IPS-18a (cell line): Measurements from ENCODE around the gene ZCCHC9.
"Not testable (repeated sequence)": the region's sequence is repeated elsewhere in the genome, so short reads cannot be mapped to it uniquely, and the experiment has no call there.

Experiments
- H3K27ac ChIP-seq: one replicate; pipeline ENCODE4 v1.5.1; 2013; ENCODE audit warnings: low read length
- H3K27me3 ChIP-seq: one replicate; pipeline ENCODE4 v1.6.1; 2013; ENCODE audit warnings: mild to moderate bottlenecking, low read length; ENCODE audit not compliant: control insufficient read depth, insufficient read depth
- H3K36me3 ChIP-seq: one replicate; pipeline ENCODE4 v1.6.1; 2013; ENCODE audit warnings: low read depth, low read length; ENCODE audit not compliant: control insufficient read depth
- H3K4me1 ChIP-seq: one replicate; pipeline ENCODE4 v1.6.1; 2013; ENCODE audit warnings: low read depth, low read length; ENCODE audit not compliant: control insufficient read depth
- H3K4me3 ChIP-seq: one replicate; pipeline ENCODE4 v1.5.1; 2013; ENCODE audit warnings: low read length
- H3K9ac ChIP-seq: one replicate; pipeline ENCODE4 v1.6.1; 2013; ENCODE audit warnings: mild to moderate bottlenecking, low read length, moderate library complexity
- H3K9me3 ChIP-seq: one replicate; pipeline ENCODE4 v1.6.1; 2013; ENCODE audit warnings: low read depth, low read length; ENCODE audit not compliant: control insufficient read depth

ZCCHC9 gene

GRCh38 chr5:81337803-81338202 lies 36.4 kb downstream of the ZCCHC9 start:
- Histone ChIP-seq H3K27me3 (no peaks in the 10 kb centered on the region), H3K4me1 (no peaks in the 10 kb centered on the region), H3K9ac (no peak overlapping the region), H3K9me3 (no peaks in the 10 kb centered on the region), H3K4me3 (no peak overlapping the region), H3K27ac (no peak overlapping the region), H3K36me3 (no peaks in the 10 kb centered on the region)

GRCh38 chr5:81338213-81338612 lies 36.8 kb downstream of the ZCCHC9 start:
- not testable (repeated sequence) for H3K27me3 ChIP-seq, H3K36me3 ChIP-seq, H3K9ac ChIP-seq, H3K27ac ChIP-seq, H3K4me3 ChIP-seq, H3K4me1 ChIP-seq, H3K9me3 ChIP-seq

- Histone ChIP-seq H3K9ac (no peak overlapping the region), H3K27ac (no peak overlapping the region), H3K27me3 (no peaks in the 10 kb centered on the region), H3K4me3 (no peak overlapping the region), H3K36me3 (no peaks in the 10 kb centered on the region), H3K9me3 (no peaks in the 10 kb centered on the region), H3K4me1 (no peaks in the 10 kb centered on the region)
Measured at GRCh38 chr5:81344736-81345135, 43.3 kb downstream of the ZCCHC9 start.

GRCh38 chr5:81345411-81346003 lies 44.1 kb downstream of the ZCCHC9 start:
- H3K36me3 ChIP-seq: no peaks in the 10 kb centered on the region
- H3K4me3 ChIP-seq: no peak overlapping the region
- no peak overlapping the region for H3K27ac ChIP-seq
- peaks cover 3% of the 10 kb centered on the region for H3K4me1 ChIP-seq
- H3K9ac ChIP-seq: no peak overlapping the region
- H3K27me3 ChIP-seq: no peaks in the 10 kb centered on the region
- H3K9me3 ChIP-seq: no peaks in the 10 kb centered on the region

GRCh38 chr5:81349161-81349560 lies 47.8 kb downstream of the ZCCHC9 start:
- Histone ChIP-seq H3K27ac (no peak overlapping the region), H3K27me3 (no peaks in the 10 kb centered on the region), H3K9me3 (no peaks in the 10 kb centered on the region), H3K4me3 (no peak overlapping the region), H3K9ac (no peak overlapping the region), H3K4me1 (peaks cover 6% of the 10 kb centered on the region), H3K36me3 (no peaks in the 10 kb centered on the region)

- H3K9me3 ChIP-seq: no peaks in the 10 kb centered on the region
- no peaks in the 10 kb centered on the region for H3K36me3 ChIP-seq
- H3K27me3 ChIP-seq: no peaks in the 10 kb centered on the region
- H3K4me3 ChIP-seq: no peak overlapping the region
- peaks cover 6% of the 10 kb centered on the region for H3K4me1 ChIP-seq
- no peak overlapping the region for H3K9ac ChIP-seq
- no peak overlapping the region for H3K27ac ChIP-seq
Measured at GRCh38 chr5:81350507-81350906, 49.1 kb downstream of the ZCCHC9 start.

GRCh38 chr5:81353189-81353588 lies 51.8 kb downstream of the ZCCHC9 start:
- Histone ChIP-seq H3K4me1 (peaks cover 6% of the 10 kb centered on the region), H3K36me3 (no peaks in the 10 kb centered on the region), H3K4me3 (no peak overlapping the region), H3K9me3 (no peaks in the 10 kb centered on the region), H3K27me3 (no peaks in the 10 kb centered on the region), H3K27ac (no peak overlapping the region), H3K9ac (no peak overlapping the region)

- Histone ChIP-seq H3K4me1 (peaks cover 6% of the 10 kb centered on the region), H3K9me3 (no peaks in the 10 kb centered on the region), H3K4me3 (no peak overlapping the region), H3K9ac (no peak overlapping the region), H3K27ac (no peak overlapping the region), H3K36me3 (no peaks in the 10 kb centered on the region), H3K27me3 (no peaks in the 10 kb centered on the region)
Measured at GRCh38 chr5:81354093-81354492, 52.7 kb downstream of the ZCCHC9 start.

GRCh38 chr5:81355291-81356251 lies 54.2 kb downstream of the ZCCHC9 start:
- Histone ChIP-seq H3K27me3 (no peaks in the 10 kb centered on the region), H3K27ac (no peak overlapping the region), H3K9me3 (no peaks in the 10 kb centered on the region), H3K9ac (no peak overlapping the region), H3K4me1 (peaks cover 9% of the 10 kb centered on the region), H3K4me3 (no peak overlapping the region), H3K36me3 (no peaks in the 10 kb centered on the region)

GRCh38 chr5:81359108-81359507 lies 57.7 kb downstream of the ZCCHC9 start:
- Histone ChIP-seq H3K9me3 (no peaks in the 10 kb centered on the region), H3K27me3 (no peaks in the 10 kb centered on the region), H3K27ac (no peak overlapping the region), H3K4me1 (peaks cover 7% of the 10 kb centered on the region), H3K4me3 (no peak overlapping the region), H3K36me3 (no peaks in the 10 kb centered on the region), H3K9ac (no peak overlapping the region)

GRCh38 chr5:81359881-81360280 lies 58.5 kb downstream of the ZCCHC9 start:
- H3K9me3 ChIP-seq: no peaks in the 10 kb centered on the region
- H3K4me3 ChIP-seq: no peak overlapping the region
- no peaks in the 10 kb centered on the region for H3K36me3 ChIP-seq
- no peaks in the 10 kb centered on the region for H3K27me3 ChIP-seq
- H3K4me1 ChIP-seq: peaks cover 7% of the 10 kb centered on the region
- no peak overlapping the region for H3K9ac ChIP-seq
- no peak overlapping the region for H3K27ac ChIP-seq

- Histone ChIP-seq H3K4me1 (peaks cover 7% of the 10 kb centered on the region), H3K36me3 (no peaks in the 10 kb centered on the region), H3K27me3 (no peaks in the 10 kb centered on the region), H3K9ac (no peak overlapping the region), H3K27ac (no peak overlapping the region), H3K9me3 (no peaks in the 10 kb centered on the region), H3K4me3 (no peak overlapping the region)
Measured at GRCh38 chr5:81360640-81361039, 59.3 kb downstream of the ZCCHC9 start.
